ENCODE data around the gene PITPNC1.

- no peak for TF ChIP-seq CTCF (IDR thresholded peaks at IDR 0.05)
- no peak for TF ChIP-seq POLR2A (IDR thresholded peaks at IDR 0.05)
Observed at GRCh38 chr17:67411397-67411796, 34.3 kb downstream of the PITPNC1 start.

Measured in Peyer's patch (tissue), 4 donors.